GM18499 (cell line): ENCODE results near the gene TNFRSF13B.
"Not testable (repeated sequence)": the region's sequence is repeated elsewhere in the genome, so short reads cannot be mapped to it uniquely, and the experiment has no call there.

Source experiments
- ATAC-seq: cut with Tn5 transposase; IDR thresholded peaks from one replicate; pipeline ENCODE4 v1.9.1; 2021; ENCODE audit warnings: moderate number of reproducible peaks; ENCODE audit not compliant: insufficient read depth, unreplicated experiment

Gene TNFRSF13B

GRCh38 chr17:16917671-16918394, 54.1 kb downstream of the TNFRSF13B start:
- ATAC-seq = no peak

DNA sequence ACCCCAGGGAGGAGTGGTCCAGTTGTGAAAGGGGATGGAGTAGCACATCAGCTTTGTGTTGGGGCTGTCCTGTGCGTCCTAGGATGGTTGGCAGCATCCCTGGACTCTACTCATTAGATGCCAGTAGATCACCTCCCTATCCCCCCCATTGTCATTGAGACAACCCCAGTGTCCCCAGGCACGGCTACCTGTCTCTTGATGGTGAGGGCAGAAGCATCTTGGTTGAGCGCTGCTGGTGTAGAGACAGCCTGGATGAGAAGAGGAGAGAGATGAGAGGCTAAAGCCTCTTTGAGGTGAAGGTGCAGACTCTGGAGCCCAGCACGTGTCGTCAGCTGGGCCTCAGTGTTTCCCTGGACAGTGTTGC, 55.4 kb downstream of the TNFRSF13B start:
- no peak for ATAC-seq

GRCh38 chr17:16915752-16916556, 56.0 kb downstream of the TNFRSF13B start:
- no peak for ATAC-seq

DNA sequence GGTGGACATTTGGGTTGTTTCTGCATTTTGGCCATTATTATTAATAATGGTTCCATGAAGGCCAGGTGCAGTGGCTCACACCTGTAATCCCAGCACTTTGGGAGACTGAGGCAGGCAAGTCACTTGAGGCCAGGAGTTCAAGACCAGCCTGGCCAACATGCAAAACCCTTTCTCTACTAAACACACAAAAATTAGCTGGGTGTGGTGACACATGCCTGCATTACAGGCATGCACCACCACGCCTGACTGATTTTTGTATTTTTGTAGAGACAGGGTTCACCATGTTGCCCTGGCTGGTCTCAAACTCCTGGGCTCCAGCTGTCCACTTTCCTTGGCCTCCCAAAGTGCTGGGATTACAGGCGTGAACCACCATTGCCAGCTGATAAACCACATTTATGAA, 58.5 kb downstream of the TNFRSF13B start:
- no peak for ATAC-seq

DNA sequence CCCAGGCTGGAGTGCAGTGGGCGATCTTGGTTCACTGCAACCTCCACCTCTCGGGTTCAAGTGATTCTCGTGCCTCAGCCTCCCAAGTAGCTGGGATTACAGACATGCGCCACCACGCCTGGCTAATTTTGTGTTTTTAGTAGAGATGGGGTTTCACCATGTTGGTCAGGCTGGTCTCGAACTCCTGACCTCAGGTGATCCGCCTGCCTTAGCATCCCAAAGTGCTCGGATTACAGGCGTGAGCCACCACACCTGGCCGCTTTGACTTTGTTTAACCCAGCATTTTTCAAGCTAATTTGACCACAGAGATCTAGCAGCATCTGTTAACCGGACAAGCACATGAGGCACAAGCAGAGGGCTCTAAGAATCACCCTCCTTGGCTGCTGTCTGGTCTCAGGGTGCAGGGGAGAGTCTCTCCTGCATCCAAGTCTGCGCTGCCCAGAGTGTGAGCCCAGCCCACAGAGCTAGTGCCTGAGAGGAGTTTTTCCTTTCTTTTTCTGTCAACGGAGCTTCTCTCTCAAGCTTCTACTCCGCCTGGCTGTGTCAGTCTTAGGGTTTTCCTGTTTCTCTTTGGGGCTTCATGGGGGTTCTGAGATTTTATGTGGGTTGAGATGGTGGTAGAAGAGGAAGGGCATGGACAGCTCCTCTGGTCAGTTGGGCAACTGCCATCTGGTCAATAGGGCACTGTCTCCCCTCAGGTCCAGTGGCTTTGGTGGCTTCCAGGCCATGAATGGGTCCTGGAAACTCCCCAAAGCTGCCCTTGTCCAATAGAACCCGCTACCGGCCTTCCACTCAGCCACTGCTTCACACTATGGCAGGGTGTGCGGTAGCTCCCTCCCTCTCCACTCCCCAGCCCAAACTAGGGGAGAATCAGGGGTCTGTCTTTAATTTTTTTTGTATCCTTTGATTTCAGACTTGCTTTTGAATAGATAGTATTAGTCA, 59.6 kb downstream of the TNFRSF13B start:
- ATAC-seq = no peak

DNA sequence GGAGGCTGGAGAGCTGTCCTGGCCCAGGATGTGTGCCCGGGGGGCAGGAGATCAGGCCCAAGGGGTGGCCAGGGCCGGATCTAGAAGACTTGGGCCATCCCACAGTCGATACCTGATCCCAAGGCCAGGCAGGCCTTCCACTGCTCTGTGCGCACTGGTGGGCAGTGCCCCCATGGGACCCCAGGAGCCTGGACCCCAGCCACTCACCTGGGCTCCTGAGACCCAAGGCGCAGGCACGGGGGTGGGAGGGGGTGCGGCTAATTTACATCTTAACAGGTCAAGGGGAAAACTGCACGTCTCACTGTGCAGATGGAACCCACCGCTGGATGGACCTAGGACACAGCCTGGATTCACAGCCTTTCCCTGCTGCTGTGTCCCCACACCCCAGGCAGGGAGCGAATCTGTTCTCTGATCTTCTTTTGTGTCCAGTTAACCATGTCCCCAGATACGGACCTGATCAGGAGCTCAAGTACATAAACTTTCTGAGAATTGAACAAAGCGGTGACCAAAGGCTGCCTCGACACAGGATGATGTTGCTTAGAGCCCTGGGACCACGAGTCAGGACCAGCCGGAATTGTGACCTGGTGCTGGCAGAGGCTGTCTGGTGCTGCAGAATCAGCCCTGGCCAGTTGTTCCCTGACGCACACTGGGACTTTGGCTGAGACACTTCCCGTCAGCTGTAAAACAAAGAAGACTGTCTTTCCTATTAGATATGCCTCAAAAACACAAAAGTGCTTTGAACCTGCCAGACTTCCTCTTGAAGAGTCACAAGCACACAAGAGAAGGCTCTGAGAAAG, 60.6 kb downstream of the TNFRSF13B start:
- no peak for ATAC-seq

GRCh38 chr17:16910341-16910740, 61.6 kb downstream of the TNFRSF13B start:
- ATAC-seq = no peak

GRCh38 chr17:16909472-16910246, 62.3 kb downstream of the TNFRSF13B start:
- no peak for ATAC-seq

- ATAC-seq = no peak
Measured at GRCh38 chr17:16908273-16908672, 63.6 kb downstream of the TNFRSF13B start.

DNA sequence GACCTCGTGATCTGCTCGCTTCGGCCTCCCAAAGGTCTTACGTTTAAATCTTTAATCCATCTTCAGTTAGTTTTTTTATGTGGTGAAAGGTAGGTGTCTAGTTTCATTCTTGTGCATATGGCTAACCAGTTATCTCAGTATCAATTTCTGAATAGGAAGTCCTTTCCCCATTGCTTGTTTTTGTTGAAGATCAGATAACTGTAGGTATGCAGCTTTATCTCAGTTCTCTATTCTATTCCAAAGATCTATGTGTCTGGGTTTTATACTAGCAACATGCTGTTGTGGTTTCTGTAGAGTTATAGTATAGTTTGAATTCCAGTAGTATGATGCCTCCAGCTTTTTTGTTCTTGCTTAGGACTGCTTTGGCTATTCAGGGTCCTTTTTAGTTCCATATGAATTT, 65.2 kb downstream of the TNFRSF13B start:
- no peak for ATAC-seq

DNA sequence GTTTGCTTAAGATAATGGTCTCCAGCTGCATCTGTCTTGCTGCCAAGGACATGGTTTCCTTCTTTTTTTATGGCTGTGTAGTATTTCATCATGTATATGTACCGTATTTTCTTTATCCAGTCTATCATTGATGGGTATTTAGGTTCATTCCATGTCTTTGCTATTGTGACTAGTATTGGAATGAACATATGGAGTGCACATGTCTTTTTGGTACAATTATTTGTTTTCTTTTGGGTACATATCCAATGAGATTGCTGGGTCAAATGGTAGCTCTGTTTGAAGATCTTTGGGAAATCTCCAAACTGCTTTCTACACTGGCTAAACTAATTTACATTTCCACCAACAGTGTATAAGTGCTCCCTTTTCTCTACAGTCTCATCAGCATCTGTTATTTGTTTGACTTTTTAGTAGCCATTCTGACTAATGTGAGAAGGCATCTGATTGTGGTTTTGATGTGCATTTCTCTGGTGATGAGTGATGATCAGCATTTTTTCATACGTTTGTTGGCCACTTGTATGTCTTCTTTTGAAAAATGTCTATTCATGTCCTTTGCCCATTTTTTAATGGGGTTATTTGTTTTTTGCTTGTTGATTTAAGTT, 66.2 kb downstream of the TNFRSF13B start:
- ATAC-seq = no peak

GRCh38 chr17:16903070-16903469, 68.8 kb downstream of the TNFRSF13B start:
- not testable (repeated sequence) for ATAC-seq

DNA sequence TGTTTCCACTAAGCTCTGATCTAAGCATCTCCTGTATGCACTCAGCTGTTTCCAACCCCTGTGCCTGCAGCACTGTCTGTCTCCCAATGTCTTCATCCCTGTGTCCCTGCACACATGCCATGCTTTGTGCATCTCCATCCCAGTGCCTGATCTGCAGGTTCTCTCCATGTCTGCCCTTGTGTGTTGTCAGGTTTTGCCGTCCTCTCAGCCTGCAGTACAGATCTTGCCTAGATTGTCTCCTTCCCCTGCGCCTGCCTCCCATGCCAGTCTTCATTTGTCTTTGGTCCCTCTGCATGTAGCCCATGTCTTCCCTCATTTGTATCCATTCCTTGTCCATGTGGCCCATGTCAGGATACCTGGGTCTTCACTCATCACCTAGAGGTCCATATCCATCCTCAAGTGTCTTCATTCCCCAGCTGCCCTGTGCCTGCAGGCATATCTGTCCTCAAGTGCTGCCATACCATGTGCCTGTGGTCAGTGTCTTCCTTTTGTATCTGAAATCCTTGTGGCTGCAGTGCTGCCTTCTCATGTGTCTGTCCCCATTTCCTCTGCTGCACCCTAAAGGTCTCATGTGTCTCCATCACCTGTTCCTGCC, 71.5 kb downstream of the TNFRSF13B start:
- no peak for ATAC-seq

GRCh38 chr17:16897211-16897896, 74.6 kb downstream of the TNFRSF13B start:
- ATAC-seq = not testable (repeated sequence)

- ATAC-seq = not testable (repeated sequence)
Measured at GRCh38 chr17:16896235-16896634, 75.7 kb downstream of the TNFRSF13B start.

GRCh38 chr17:16893527-16893926, 78.4 kb downstream of the TNFRSF13B start:
- not testable (repeated sequence) for ATAC-seq

GRCh38 chr17:16892876-16893454, 79.0 kb downstream of the TNFRSF13B start:
- not testable (repeated sequence) for ATAC-seq
